ENCODE data around the gene DGKH. TPM values are rescaled to one million over a fixed set of nuclear protein-coding genes. Genes with fewer than 3 reads are reported as not detected.

Gene DGKH
- total RNA-seq, 1 experiment from 2014 or later = 9.3 TPM

GRCh38 chr13:42102961-42103865 lies 54.8 kb downstream of the DGKH start:
- Histone ChIP-seq H3K27ac (no peak overlapping the region), H3K9me3 (ENCODE audit: insufficient read depth, low read depth) (no peaks in the 10 kb centered on the region), H2AFZ (no peak overlapping the region), H3K4me3 (no peak overlapping the region), H3K36me3 (ENCODE audit: low read depth) (no peaks in the 10 kb centered on the region), H3F3A (ENCODE audit: insufficient read depth, low read depth) (peaks cover 18% of the 10 kb centered on the region), H3K4me1 (replicated peaks; ENCODE audit: insufficient read depth) (peaks cover 27% of the 10 kb centered on the region), H3K9me2 (ENCODE audit: insufficient read depth) (no peaks in the 10 kb centered on the region), H3K79me2 (ENCODE audit: low read depth) (no peaks in the 10 kb centered on the region), H4K20me1 (ENCODE audit: insufficient read depth) (no peaks in the 10 kb centered on the region), H3K27me3 (ENCODE audit: insufficient read depth, low read depth) (no peaks in the 10 kb centered on the region), H3K4me2 (no peak overlapping the region)
- ChIA-PET POLR2A (ENCODE audit: unreplicated experiment) (no interaction called here), CTCF (no interaction called here)
- no TSS peak for BruUV-seq (replicated peaks)
- intact Hi-C loops (cut with micrococcal nuclease; ENCODE audit: unreplicated experiment) = no loop called here
- DNase-seq = no peak
- TF ChIP-seq EZH2 (IDR thresholded peaks at IDR 0.05; ENCODE audit: low read depth) = no peak
- TF ChIP-seq, protein P1, sequence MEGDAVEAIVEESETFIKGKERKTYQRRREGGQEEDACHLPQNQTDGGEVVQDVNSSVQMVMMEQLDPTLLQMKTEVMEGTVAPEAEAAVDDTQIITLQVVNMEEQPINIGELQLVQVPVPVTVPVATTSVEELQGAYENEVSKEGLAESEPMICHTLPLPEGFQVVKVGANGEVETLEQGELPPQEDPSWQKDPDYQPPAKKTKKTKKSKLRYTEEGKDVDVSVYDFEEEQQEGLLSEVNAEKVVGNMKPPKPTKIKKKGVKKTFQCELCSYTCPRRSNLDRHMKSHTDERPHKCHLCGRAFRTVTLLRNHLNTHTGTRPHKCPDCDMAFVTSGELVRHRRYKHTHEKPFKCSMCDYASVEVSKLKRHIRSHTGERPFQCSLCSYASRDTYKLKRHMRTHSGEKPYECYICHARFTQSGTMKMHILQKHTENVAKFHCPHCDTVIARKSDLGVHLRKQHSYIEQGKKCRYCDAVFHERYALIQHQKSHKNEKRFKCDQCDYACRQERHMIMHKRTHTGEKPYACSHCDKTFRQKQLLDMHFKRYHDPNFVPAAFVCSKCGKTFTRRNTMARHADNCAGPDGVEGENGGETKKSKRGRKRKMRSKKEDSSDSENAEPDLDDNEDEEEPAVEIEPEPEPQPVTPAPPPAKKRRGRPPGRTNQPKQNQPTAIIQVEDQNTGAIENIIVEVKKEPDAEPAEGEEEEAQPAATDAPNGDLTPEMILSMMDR (conservative IDR thresholded peaks at IDR 0.05) = no peak

DNA sequence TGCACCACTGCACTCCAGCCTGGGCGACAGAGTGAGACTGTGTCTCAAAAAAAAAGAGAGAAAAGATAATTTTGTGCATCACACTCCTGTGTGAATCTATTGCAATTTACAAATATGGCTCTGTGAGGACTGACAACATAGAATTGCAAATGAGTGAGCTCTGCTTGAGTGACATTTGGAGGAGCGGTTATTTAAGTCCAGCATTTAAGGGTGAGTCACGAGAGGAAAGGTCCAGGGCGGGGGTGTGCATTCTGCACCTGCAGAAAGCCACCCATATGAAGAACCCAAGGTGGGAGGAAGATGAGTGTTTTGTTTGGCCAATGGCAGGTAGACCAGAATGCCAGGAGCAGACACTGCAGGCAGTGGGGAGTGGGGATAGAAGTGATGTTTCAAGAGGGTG lies 58.5 kb downstream of the DGKH start:
- Histone ChIP-seq H3K36me3 (ENCODE audit: low read depth) (no peaks in the 10 kb centered on the region), H2AFZ (no peak overlapping the region), H3K4me1 (replicated peaks; ENCODE audit: insufficient read depth) (peaks cover 27% of the 10 kb centered on the region), H4K20me1 (ENCODE audit: insufficient read depth) (no peaks in the 10 kb centered on the region), H3K4me3 (no peak overlapping the region), H3K27me3 (ENCODE audit: insufficient read depth, low read depth) (no peaks in the 10 kb centered on the region), H3K4me2 (peak overlapping the region; percentile 23; the same call in 1 of the 2 replicates), H3K27ac (0 out of 2 replicates have a peak overlapping the region, but pooled peaks have one; percentile 40), H3K79me2 (ENCODE audit: low read depth) (no peaks in the 10 kb centered on the region), H3K9me2 (ENCODE audit: insufficient read depth) (no peaks in the 10 kb centered on the region), H3F3A (ENCODE audit: insufficient read depth, low read depth) (peaks cover 18% of the 10 kb centered on the region), H3K9me3 (ENCODE audit: insufficient read depth, low read depth) (no peaks in the 10 kb centered on the region)
- intact Hi-C loops (cut with micrococcal nuclease; ENCODE audit: unreplicated experiment) = loop anchor here (2.0 to 5.0 kb wide), 2 partner anchors 60 to 202 kb away; partner anchors contain the start of gene DGKH
- TF ChIP-seq EZH2 (IDR thresholded peaks at IDR 0.05; ENCODE audit: low read depth) = no peak
- TF ChIP-seq, protein P1 (conservative IDR thresholded peaks at IDR 0.05) = no peak
- POLR2A ChIA-PET (ENCODE audit: unreplicated experiment) = interaction anchor here (0.6 to 0.7 kb wide), 2 partner anchors 249 to 1635 kb away, joined by 3 to 6 read pairs; no protein-coding TSS in a partner anchor
- BruUV-seq (replicated peaks) = no TSS peak
- CTCF ChIA-PET = interaction anchor here (0.6 to 1.4 kb wide), 3 partner anchors 58 to 438 kb away, joined by 3 to 11 read pairs (median 4); no protein-coding TSS in a partner anchor
- DNase-seq = peak in 1 of 2 experiments; percentile 40

DNA sequence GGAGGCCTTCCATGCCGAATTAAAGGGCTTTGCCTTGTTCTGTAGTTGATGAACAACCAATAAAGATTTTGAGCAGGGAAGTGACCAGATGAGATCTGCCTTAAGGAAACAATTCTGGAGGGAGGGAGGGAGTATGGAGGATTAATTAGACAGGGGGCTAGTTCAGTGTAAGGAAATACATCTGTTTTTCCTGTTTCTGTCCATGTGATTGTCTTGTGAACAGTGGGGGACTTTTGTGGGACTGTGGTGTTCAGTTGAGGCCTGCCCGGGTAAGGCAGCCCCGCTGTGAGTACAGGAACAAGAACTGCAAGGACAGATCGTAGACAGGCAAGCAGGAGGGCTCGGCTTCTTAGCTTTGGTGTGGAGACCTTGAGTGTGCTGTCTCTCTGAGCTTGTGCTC lies 59.0 kb downstream of the DGKH start:
- Histone ChIP-seq H3K27me3 (ENCODE audit: insufficient read depth, low read depth) (no peaks in the 10 kb centered on the region), H3K9me2 (ENCODE audit: insufficient read depth) (no peaks in the 10 kb centered on the region), H3F3A (ENCODE audit: insufficient read depth, low read depth) (peaks cover 18% of the 10 kb centered on the region), H2AFZ (no peak overlapping the region), H3K27ac (no peak overlapping the region), H3K4me2 (peak overlapping the region; percentile 23; the same call in 1 of the 2 replicates), H4K20me1 (ENCODE audit: insufficient read depth) (no peaks in the 10 kb centered on the region), H3K36me3 (ENCODE audit: low read depth) (no peaks in the 10 kb centered on the region), H3K79me2 (ENCODE audit: low read depth) (no peaks in the 10 kb centered on the region), H3K4me1 (replicated peaks; ENCODE audit: insufficient read depth) (peaks cover 27% of the 10 kb centered on the region), H3K9me3 (ENCODE audit: insufficient read depth, low read depth) (no peaks in the 10 kb centered on the region), H3K4me3 (no peak overlapping the region)
- intact Hi-C loops (cut with micrococcal nuclease; ENCODE audit: unreplicated experiment) = loop anchor here (2.0 to 5.0 kb wide), 2 partner anchors 60 to 203 kb away; partner anchors contain the start of gene DGKH
- CTCF ChIA-PET = interaction anchor here (0.9 kb wide), 1 partner anchor 58 kb away, joined by 3 read pairs; no protein-coding TSS in a partner anchor
- TF ChIP-seq EZH2 (IDR thresholded peaks at IDR 0.05; ENCODE audit: low read depth) = no peak
- TF ChIP-seq, protein P1 (conservative IDR thresholded peaks at IDR 0.05) = no peak
- BruUV-seq (replicated peaks) = no TSS peak
- DNase-seq = no peak
- POLR2A ChIA-PET (ENCODE audit: unreplicated experiment) = interaction anchor here (0.7 kb wide), 1 partner anchor 249 kb away, joined by 3 read pairs; no protein-coding TSS in a partner anchor

Measured in PC-9 (cell line).